Transverse colon (tissue), 4 donors: Measurements from ENCODE around the gene POU1F1.

Source experiments
- POLR2A ChIP-seq: fragments of 450-650 bp; IDR thresholded peaks from one replicate; pipeline ENCODE4 v1.6.1; 2016; ENCODE audit warnings: antibody characterized with exemption, mild to moderate bottlenecking, moderate library complexity
- POLR2AphosphoS5 ChIP-seq, 3 donors: sonication (generic); formaldehyde crosslinking; IDR thresholded peaks; one replicate each; pipeline ENCODE4 v1.6.1; 2016; ENCODE audit warnings: antibody characterized with exemption in 3 of 3
- TF ChIP-seq, protein P1 (sequence below), 5 experiments: fragments of 200-600 bp in 3 of 5; fragments of 450-650 bp in 2 of 5; sonication (generic) in 3 of 5; IDR thresholded peaks; 1 replicate in 2 of 5; 2 replicates in 3 of 5; pipeline ENCODE4 v1.5.1; 2016 to 2017; ENCODE audit warnings: antibody characterized with exemption in 5 of 5, inconsistent platforms in 3 of 5, mild to moderate bottlenecking in 2 of 5, moderate library complexity in 1 of 5

DNA sequence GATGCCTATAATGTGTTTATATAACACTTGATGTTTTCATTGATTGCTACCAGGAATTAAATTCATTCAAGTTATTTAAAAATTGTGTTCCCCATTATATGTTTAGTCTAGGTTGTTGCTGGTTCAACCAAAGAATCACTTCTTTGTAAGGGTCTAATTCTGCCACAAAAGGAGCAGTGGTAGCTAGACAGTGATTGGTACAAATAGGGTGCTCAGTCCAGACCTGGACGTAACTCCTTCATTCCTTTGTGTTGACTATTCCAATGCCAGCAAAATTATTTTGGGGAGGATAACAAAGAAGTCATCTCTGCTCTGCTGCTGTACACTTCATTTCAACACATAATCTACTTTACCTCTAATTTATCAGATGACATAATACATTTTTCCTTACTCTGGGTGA lies 48.1 kb downstream of the POU1F1 start:
- TF ChIP-seq, protein P1, sequence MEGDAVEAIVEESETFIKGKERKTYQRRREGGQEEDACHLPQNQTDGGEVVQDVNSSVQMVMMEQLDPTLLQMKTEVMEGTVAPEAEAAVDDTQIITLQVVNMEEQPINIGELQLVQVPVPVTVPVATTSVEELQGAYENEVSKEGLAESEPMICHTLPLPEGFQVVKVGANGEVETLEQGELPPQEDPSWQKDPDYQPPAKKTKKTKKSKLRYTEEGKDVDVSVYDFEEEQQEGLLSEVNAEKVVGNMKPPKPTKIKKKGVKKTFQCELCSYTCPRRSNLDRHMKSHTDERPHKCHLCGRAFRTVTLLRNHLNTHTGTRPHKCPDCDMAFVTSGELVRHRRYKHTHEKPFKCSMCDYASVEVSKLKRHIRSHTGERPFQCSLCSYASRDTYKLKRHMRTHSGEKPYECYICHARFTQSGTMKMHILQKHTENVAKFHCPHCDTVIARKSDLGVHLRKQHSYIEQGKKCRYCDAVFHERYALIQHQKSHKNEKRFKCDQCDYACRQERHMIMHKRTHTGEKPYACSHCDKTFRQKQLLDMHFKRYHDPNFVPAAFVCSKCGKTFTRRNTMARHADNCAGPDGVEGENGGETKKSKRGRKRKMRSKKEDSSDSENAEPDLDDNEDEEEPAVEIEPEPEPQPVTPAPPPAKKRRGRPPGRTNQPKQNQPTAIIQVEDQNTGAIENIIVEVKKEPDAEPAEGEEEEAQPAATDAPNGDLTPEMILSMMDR (IDR thresholded peaks at IDR 0.05): no peak
- TF ChIP-seq POLR2A (no peak), POLR2AphosphoS5 (IDR thresholded peaks at IDR 0.05) (no peak)
